Prostate gland (tissue), 2 donors: Measurements from ENCODE around the gene STRN4. TPM values are rescaled to one million over a fixed set of nuclear protein-coding genes. Genes with fewer than 3 reads are reported as not detected.

ENCODE experiments used
- DNase-seq: peaks from one replicate; pipeline ENCODE4 v3.0.0-alpha.2; 2019; ENCODE audit warnings: low spot score
- H3K27ac ChIP-seq, 2 donors: fragments of 200-600 bp; sonication (generic); 2 replicates each; pipeline ENCODE4 v1.5.1; 2017 to 2019
- H3K27me3 ChIP-seq: fragments of 200-600 bp; sonication (generic); replicated peaks from 2 replicates; pipeline ENCODE4 v1.5.1; 2019; ENCODE audit not compliant: insufficient read depth
- H3K36me3 ChIP-seq, 2 donors: fragments of 200-600 bp; sonication (generic); 1 replicate in 1 of 2; 2 replicates in 1 of 2; pipeline versions ENCODE4 v1.5.1 to v1.8.1; 2017 to 2019
- H3K4me1 ChIP-seq: fragments of 200-600 bp; sonication (generic); replicated peaks from 2 replicates; pipeline ENCODE4 v1.5.1; 2019
- H3K4me3 ChIP-seq, 2 donors: fragments of 200-600 bp; sonication (generic); 2 replicates each; pipeline ENCODE4 v1.5.1; 2017 to 2019
- H3K9me3 ChIP-seq: fragments of 200-600 bp; sonication (generic); 2 replicates; pipeline ENCODE4 v1.5.1; 2017
- POLR2A ChIP-seq: fragments of 450-650 bp; IDR thresholded peaks from one replicate; pipeline ENCODE4 v1.6.1; 2016; ENCODE audit warnings: antibody characterized with exemption, mild to moderate bottlenecking
- POLR2AphosphoS5 ChIP-seq: sonication (generic); formaldehyde crosslinking; IDR thresholded peaks from one replicate; pipeline ENCODE4 v1.6.1; 2017; ENCODE audit warnings: antibody characterized with exemption
- WGBS: methylation state at CpG from one replicate; pipeline ENCODE4 v1.1.5; 2018; 5-methylcytosine and 5-hydroxymethylcytosine counted together
- intact Hi-C: fragments of 100-400 bp; cut with DNase I; formaldehyde crosslinking; loops from one replicate; pipeline ENCODE4 v1.14.2; 2022
- total RNA-seq, 2 donors: library from RNA; depleted of rRNA; stranded (reverse); fragments of >200 nt; gene quantifications; one replicate each; pipeline ENCODE4 v1.1.0, GENCODE V29; 2016
- TF ChIP-seq, protein P1 (sequence below), 4 experiments: fragments of 200-600 bp in 2 of 4; fragments of 450-650 bp in 2 of 4; sonication (generic) in 2 of 4; IDR thresholded peaks; 1 replicate in 3 of 4; 2 replicates in 1 of 4; pipeline ENCODE4 v1.5.1; 2016 to 2019; ENCODE audit warnings: antibody characterized with exemption in 4 of 4, mild to moderate bottlenecking in 2 of 4, moderate library complexity in 2 of 4

STRN4 gene
- total RNA-seq, 2 donors from 2014 or later: 80.7 to 221 TPM

- Histone ChIP-seq H3K4me3 (peak overlapping the region; percentile 76 to 93), H3K36me3 (peaks cover 0 to 3% of the 10 kb centered on the region in 2 donors), H3K27me3 (no peaks in the 10 kb centered on the region), H3K27ac (peak overlapping the region; percentile 89 to 92), H3K9me3 (no peaks in the 10 kb centered on the region), H3K4me1 (peaks cover 13% of the 10 kb centered on the region)
- intact Hi-C loops: loop anchor here (2.0 to 5.0 kb wide), 2 partner anchors 29 to 44 kb away; no protein-coding TSS in a partner anchor
- DNase-seq: no peak
- 49% methylated on average over 4 of the region's 4 CpGs for WGBS
- TF ChIP-seq POLR2AphosphoS5: no peak
- TF ChIP-seq POLR2A: no peak
- TF ChIP-seq, protein P1, sequence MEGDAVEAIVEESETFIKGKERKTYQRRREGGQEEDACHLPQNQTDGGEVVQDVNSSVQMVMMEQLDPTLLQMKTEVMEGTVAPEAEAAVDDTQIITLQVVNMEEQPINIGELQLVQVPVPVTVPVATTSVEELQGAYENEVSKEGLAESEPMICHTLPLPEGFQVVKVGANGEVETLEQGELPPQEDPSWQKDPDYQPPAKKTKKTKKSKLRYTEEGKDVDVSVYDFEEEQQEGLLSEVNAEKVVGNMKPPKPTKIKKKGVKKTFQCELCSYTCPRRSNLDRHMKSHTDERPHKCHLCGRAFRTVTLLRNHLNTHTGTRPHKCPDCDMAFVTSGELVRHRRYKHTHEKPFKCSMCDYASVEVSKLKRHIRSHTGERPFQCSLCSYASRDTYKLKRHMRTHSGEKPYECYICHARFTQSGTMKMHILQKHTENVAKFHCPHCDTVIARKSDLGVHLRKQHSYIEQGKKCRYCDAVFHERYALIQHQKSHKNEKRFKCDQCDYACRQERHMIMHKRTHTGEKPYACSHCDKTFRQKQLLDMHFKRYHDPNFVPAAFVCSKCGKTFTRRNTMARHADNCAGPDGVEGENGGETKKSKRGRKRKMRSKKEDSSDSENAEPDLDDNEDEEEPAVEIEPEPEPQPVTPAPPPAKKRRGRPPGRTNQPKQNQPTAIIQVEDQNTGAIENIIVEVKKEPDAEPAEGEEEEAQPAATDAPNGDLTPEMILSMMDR (IDR thresholded peaks at IDR 0.05): no peak
These were observed 39.7 kb upstream of the STRN4 start for GRCh38 chr19:46785980-46786235.

DNA sequence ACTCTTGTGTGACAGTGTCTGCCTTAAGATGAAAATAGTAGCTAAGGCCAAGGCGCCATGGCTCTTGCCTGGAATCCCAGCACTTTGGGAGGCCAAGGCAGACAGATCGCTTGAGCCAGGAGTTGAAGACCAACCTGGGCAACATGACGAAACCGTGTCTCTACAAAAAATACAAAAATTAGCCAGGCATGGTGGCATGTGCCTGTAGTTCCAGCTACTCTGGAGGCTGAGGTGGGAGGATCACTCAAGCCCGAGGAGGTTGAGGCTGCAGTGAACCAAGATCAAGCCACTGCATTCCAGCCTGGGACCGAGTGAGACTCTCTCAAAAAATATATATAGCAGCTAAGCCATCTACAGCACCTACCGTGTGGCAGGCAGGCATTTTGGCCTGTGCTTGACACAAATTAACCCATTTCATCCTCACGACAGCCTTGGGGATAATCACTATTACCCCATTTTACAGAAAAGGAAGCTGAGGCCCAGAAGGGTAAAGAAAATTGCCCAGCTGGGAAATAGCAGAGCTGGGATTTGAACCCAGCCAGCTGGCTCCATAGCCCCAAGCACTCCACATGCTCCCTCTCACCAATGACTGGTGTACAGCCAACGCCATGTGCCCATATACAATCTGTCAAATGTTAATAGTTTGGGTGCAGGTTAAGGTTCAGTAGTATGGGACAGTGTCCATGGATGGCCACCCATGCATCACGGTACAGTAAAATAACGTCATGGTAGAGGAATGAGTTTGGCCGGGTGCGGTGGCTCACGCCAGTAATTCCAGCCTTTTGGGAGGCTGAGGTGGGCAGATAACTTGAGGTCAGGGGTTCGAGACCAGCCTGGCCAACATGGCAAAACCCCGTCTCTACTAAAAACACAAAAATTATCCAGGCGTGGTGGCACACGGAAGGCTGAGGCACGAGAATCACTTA is 39.1 kb upstream of the STRN4 start:
- DNase-seq: no peak
- Histone ChIP-seq H3K36me3 (peaks cover 0 to 6% of the 10 kb centered on the region in 2 donors), H3K4me3 (peak overlapping the region; percentile 76 to 93), H3K9me3 (no peaks in the 10 kb centered on the region), H3K27me3 (no peaks in the 10 kb centered on the region), H3K27ac (peak overlapping the region; percentile 89 to 92), H3K4me1 (peaks cover 13% of the 10 kb centered on the region)
- TF ChIP-seq, protein P1 (IDR thresholded peaks at IDR 0.05): no peak
- TF ChIP-seq POLR2A (no peak), POLR2AphosphoS5 (no peak)
- intact Hi-C loops: loop anchor here (5.0 kb wide), 1 partner anchor 43 kb away; no protein-coding TSS in a partner anchor
- 69% methylated on average over 19 of the region's 19 CpGs for WGBS

DNA sequence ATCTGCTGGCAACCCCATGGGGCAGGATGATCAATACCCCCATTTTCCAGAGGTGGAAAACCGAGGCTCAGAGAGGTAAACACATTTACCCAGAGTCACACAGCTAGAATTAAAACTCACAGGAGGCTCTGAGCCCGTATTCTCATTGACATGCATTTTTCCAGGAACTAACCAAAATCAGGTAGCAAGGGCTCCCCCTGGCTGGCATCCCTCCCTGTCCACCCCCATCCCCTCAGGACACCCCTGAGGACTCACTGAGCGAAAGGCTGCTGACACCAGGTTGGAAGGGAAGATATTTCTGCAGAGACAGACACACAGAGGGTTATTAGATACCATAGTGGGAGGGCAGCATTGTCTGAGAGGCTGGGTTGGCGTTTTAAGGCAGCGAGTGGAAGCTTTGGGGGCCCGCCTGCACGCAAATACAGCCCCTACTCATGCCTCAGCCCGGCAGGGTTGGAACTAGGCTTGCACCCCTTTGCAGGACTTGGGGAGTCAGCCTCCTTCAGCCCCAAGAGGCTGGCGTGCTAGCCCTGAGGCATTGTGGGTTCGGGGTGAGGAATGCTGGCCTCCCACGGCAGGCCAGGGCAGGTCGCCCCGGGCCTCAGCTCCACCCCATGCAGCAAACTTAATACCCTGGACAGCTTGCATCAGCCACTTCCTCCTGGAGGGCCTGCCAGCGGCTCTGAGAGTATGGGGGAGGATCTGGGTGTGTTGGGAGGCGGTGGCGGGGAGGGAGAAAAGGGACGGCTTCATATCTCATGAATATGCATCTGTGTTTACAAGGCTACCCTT is 38.2 kb upstream of the STRN4 start:
- peak; percentile 88 for DNase-seq
- Histone ChIP-seq H3K36me3 (peaks cover 0 to 6% of the 10 kb centered on the region in 2 donors), H3K27ac (peak overlapping the region; percentile 89 to 92), H3K4me3 (peak overlapping the region; percentile 76 to 93), H3K4me1 (peaks cover 13% of the 10 kb centered on the region), H3K9me3 (no peaks in the 10 kb centered on the region), H3K27me3 (no peaks in the 10 kb centered on the region)
- WGBS: 12% methylated on average over 17 of the region's 17 CpGs
- intact Hi-C loops: loop anchor here (5.0 kb wide), 1 partner anchor 42 kb away; no protein-coding TSS in a partner anchor
- peak; percentile 96 for TF ChIP-seq POLR2AphosphoS5
- TF ChIP-seq, protein P1 (IDR thresholded peaks at IDR 0.05): peak in 1 of 4 experiments; percentile 24
- peak; percentile 38 for TF ChIP-seq POLR2A

- Histone ChIP-seq H3K27ac (peak overlapping the region; percentile 89 to 92), H3K4me3 (no peak overlapping the region), H3K36me3 (peaks cover 5 to 6% of the 10 kb centered on the region in 2 donors)
These were observed 37.4 kb upstream of the STRN4 start for GRCh38 chr19:46783670-46784069.

More at GRCh38 chr19:46783670-46784069, 37.4 kb upstream of the STRN4 start:
- peaks cover 13% of the 10 kb centered on the region for H3K4me1 ChIP-seq
- 51% methylated on average over 2 of the region's 2 CpGs for WGBS
- no peaks in the 10 kb centered on the region for H3K9me3 ChIP-seq
- intact Hi-C loops: no loop called here
- no peaks in the 10 kb centered on the region for H3K27me3 ChIP-seq
- TF ChIP-seq POLR2A: no peak
- no peak for TF ChIP-seq POLR2AphosphoS5
- TF ChIP-seq, protein P1 (IDR thresholded peaks at IDR 0.05): no peak
- DNase-seq: no peak
